A673 (cell line): ENCODE data around the gene RAB3GAP2. TPM values are rescaled to one million over a fixed set of nuclear protein-coding genes. Genes with fewer than 3 reads are reported as not detected.

ENCODE experiments used
- BruUV-seq: library from RNA; stranded (reverse); fragments of 400-500 nt; replicated peaks from 2 replicates; lab custom pipeline; 2021; lab: Mats Ljungman, UMichigan
- CTCF ChIA-PET: fragments of 300-600 bp; sonication (Branson Sonifier 250); formaldehyde crosslinking; loops from one replicate; lab custom pipeline; 2022; ENCODE audit warnings: antibody characterized with exemption; lab: Charles Lee
- POLR2A ChIA-PET: fragments of 300-600 bp; sonication (Branson Sonifier 250); formaldehyde crosslinking; loops from one replicate; lab custom pipeline; 2022; ENCODE audit warnings: antibody characterized with exemption; ENCODE audit not compliant: low non-redundant PET; lab: Charles Lee
- DNase-seq: peaks from one replicate; pipeline ENCODE4 v3.0.0-alpha.2; 2015; ENCODE audit warnings: low spot score
- H3K27ac ChIP-seq: fragments of 200-600 bp; sonication (generic); 2 replicates; pipeline ENCODE4 v1.5.1; 2016; ENCODE audit warnings: mixed run types, low read depth, mild to moderate bottlenecking, mixed read lengths, antibody characterized with exemption, low read length; ENCODE audit not compliant: poor library complexity, severe bottlenecking
- H3K27me3 ChIP-seq: fragments of 200-600 bp; sonication (generic); replicated peaks from 2 replicates; pipeline ENCODE4 v1.6.1; 2017; ENCODE audit warnings: mixed run types, low read depth, mild to moderate bottlenecking, mixed read lengths, antibody characterized with exemption, low read length; ENCODE audit not compliant: insufficient read depth, poor library complexity
- H3K36me3 ChIP-seq: fragments of 200-600 bp; sonication (generic); 2 replicates; pipeline ENCODE4 v1.6.1; 2016; ENCODE audit warnings: mixed run types, mild to moderate bottlenecking, mixed read lengths, antibody characterized with exemption, low read length; ENCODE audit not compliant: insufficient read depth, poor library complexity, severe bottlenecking
- H3K4me1 ChIP-seq: fragments of 200-600 bp; sonication (generic); 2 replicates; pipeline ENCODE4 v1.6.1; 2017; ENCODE audit warnings: mixed run types, mild to moderate bottlenecking, mixed read lengths, antibody characterized with exemption, low read length; ENCODE audit not compliant: insufficient read depth, poor library complexity, severe bottlenecking
- H3K4me3 ChIP-seq: fragments of 200-600 bp; sonication (generic); 2 replicates; pipeline ENCODE4 v1.5.1; 2016; ENCODE audit warnings: low read depth, mixed run types, mild to moderate bottlenecking, mixed read lengths, low read length; ENCODE audit not compliant: poor library complexity, severe bottlenecking
- H3K9me3 ChIP-seq: fragments of 200-600 bp; sonication (generic); 2 replicates; pipeline ENCODE4 v1.6.1; 2016; ENCODE audit warnings: mixed run types, low read depth, mild to moderate bottlenecking, mixed read lengths, antibody characterized with exemption, low read length; ENCODE audit not compliant: poor library complexity, severe bottlenecking
- CTCF ChIP-seq: fragments of 300-800, 200-600 bp; sonication (generic); conservative IDR thresholded peaks from 2 replicates; pipeline ENCODE4 v1.5.1; 2017; ENCODE audit warnings: low read depth, mild to moderate bottlenecking, antibody characterized with exemption, low read length, moderate library complexity, mixed read lengths
- EZH2 ChIP-seq: fragments of 200-600 bp; sonication (generic); IDR thresholded peaks from 2 replicates; pipeline ENCODE4 v1.6.1; 2017; ENCODE audit warnings: borderline replicate concordance, low read depth, mild to moderate bottlenecking, mixed read lengths, antibody characterized with exemption, low read length; ENCODE audit not compliant: poor library complexity, severe bottlenecking
- intact Hi-C: fragments of 100-400 bp; cut with micrococcal nuclease; formaldehyde crosslinking; loops from one replicate; pipeline ENCODE4 v1.10.0; 2022; ENCODE audit not compliant: unreplicated experiment
- total RNA-seq: library from RNA; stranded (reverse); gene quantifications from 2 replicates; pipeline ENCODE4 v1.2.3, GENCODE V29; 2021

RAB3GAP2 gene
- total RNA-seq, 1 experiment from 2014 or later = 43.8 TPM

GRCh38 chr1:220235462-220235861 lies 36.8 kb downstream of the RAB3GAP2 start:
- no peak for DNase-seq
- Histone ChIP-seq H3K4me1 (no peaks in the 10 kb centered on the region), H3K27me3 (no peaks in the 10 kb centered on the region), H3K27ac (no peak overlapping the region), H3K36me3 (no peaks in the 10 kb centered on the region), H3K4me3 (no peak overlapping the region), H3K9me3 (no peaks in the 10 kb centered on the region)
- TF ChIP-seq CTCF (no peak), EZH2 (no peak)
- POLR2A ChIA-PET = no interaction called here
- intact Hi-C loops = no loop called here
- no TSS peak for BruUV-seq
- CTCF ChIA-PET = no interaction called here

GRCh38 chr1:220233927-220234326 lies 38.3 kb downstream of the RAB3GAP2 start:
- no peak for DNase-seq
- BruUV-seq = no TSS peak
- H3K36me3 ChIP-seq = no peaks in the 10 kb centered on the region
- ChIA-PET CTCF (no interaction called here), POLR2A (no interaction called here)
- H3K4me3 ChIP-seq = no peak overlapping the region
- H3K9me3 ChIP-seq = no peaks in the 10 kb centered on the region
- intact Hi-C loops = no loop called here
- H3K4me1 ChIP-seq = no peaks in the 10 kb centered on the region
- TF ChIP-seq CTCF = no peak
- no peak for TF ChIP-seq EZH2
- H3K27me3 ChIP-seq = no peaks in the 10 kb centered on the region
- no peak overlapping the region for H3K27ac ChIP-seq

GRCh38 chr1:220229771-220230170 lies 42.5 kb downstream of the RAB3GAP2 start:
- Histone ChIP-seq H3K27me3 (no peaks in the 10 kb centered on the region), H3K36me3 (no peaks in the 10 kb centered on the region), H3K9me3 (no peaks in the 10 kb centered on the region), H3K4me1 (no peaks in the 10 kb centered on the region), H3K27ac (no peak overlapping the region), H3K4me3 (no peak overlapping the region)
- CTCF ChIA-PET = no interaction called here
- POLR2A ChIA-PET = interaction anchor here (0.7 kb wide), 1 partner anchor 118 kb away, joined by 3 read pairs; no protein-coding TSS in a partner anchor
- no peak for DNase-seq
- BruUV-seq = no TSS peak
- TF ChIP-seq CTCF = no peak
- TF ChIP-seq EZH2 = no peak
- intact Hi-C loops = no loop called here
